ENCODE measurements around the gene ANKHD1. TPM values are rescaled to one million over a fixed set of nuclear protein-coding genes. Genes with fewer than 3 reads are reported as not detected.
"Not testable (repeated sequence)": the region's sequence is repeated elsewhere in the genome, so short reads cannot be mapped to it uniquely, and the experiment has no call there.

ANKHD1 gene
- total RNA-seq, 4 donors from 2014 or later = 148 to 362 (median 168) TPM

GRCh38 chr5:140417235-140417634 lies 15.6 kb downstream of the ANKHD1 start:
- TF ChIP-seq EP300 (IDR thresholded peaks at IDR 0.05) (no peak), POLR2A (IDR thresholded peaks at IDR 0.05) (no peak), POLR2AphosphoS5 (IDR thresholded peaks at IDR 0.05) (no peak)
- TF ChIP-seq, protein P1, sequence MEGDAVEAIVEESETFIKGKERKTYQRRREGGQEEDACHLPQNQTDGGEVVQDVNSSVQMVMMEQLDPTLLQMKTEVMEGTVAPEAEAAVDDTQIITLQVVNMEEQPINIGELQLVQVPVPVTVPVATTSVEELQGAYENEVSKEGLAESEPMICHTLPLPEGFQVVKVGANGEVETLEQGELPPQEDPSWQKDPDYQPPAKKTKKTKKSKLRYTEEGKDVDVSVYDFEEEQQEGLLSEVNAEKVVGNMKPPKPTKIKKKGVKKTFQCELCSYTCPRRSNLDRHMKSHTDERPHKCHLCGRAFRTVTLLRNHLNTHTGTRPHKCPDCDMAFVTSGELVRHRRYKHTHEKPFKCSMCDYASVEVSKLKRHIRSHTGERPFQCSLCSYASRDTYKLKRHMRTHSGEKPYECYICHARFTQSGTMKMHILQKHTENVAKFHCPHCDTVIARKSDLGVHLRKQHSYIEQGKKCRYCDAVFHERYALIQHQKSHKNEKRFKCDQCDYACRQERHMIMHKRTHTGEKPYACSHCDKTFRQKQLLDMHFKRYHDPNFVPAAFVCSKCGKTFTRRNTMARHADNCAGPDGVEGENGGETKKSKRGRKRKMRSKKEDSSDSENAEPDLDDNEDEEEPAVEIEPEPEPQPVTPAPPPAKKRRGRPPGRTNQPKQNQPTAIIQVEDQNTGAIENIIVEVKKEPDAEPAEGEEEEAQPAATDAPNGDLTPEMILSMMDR (IDR thresholded peaks at IDR 0.05) = no peak
- no peak for DNase-seq (ENCODE audit: low spot score in 2 of 2)
- H3K27me3 ChIP-seq = no peaks in the 10 kb centered on the region
- H3K4me3 ChIP-seq = no peak overlapping the region
- WGBS = 97% methylated on average over 2 of the region's 2 CpGs
- H3K27ac ChIP-seq = no peak overlapping the region
- H3K36me3 ChIP-seq = no peaks in the 10 kb centered on the region
- peaks cover 6% of the 10 kb centered on the region for H3K4me1 ChIP-seq
- no peaks in the 10 kb centered on the region for H3K9me3 ChIP-seq

DNA sequence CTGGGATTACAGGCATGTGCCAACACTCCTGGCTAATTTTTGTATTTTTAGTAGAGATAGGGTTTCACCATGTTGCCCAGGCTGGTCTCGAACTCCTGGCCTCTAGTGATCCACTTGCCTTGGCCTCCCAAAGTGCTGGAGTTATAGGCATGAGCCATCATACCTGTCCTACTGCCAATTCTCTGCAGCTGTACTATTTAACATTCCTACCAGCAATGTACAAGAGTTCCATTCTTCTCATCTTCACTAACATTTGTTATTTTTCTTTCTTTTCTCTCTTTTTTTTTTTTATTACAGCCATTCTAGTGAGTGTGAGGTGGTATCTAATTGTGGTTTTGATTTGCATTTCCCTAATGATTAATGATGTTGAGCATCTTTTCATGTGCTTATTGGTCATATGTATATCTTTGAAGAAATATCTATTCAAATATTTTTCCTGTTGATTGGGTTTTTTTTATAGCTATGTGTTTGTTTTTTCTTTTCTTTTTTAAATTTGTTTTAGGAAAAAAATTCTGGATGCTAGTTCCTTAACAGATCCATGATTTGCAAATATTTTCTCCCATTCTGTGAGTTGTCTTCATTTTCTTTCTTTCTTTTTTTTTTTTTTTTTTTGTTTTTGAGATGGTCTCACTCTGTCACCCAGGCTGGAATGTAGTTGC lies 17.4 kb downstream of the ANKHD1 start:
- H3K4me1 ChIP-seq = peaks cover 17% of the 10 kb centered on the region
- 94% methylated on average over 1 of the region's 1 CpG for WGBS
- H3K27me3 ChIP-seq = no peaks in the 10 kb centered on the region

GRCh38 chr5:140420226-140420570 lies 18.6 kb downstream of the ANKHD1 start:
- no peak overlapping the region for H3K4me3 ChIP-seq
- no peak overlapping the region for H3K27ac ChIP-seq
- TF ChIP-seq POLR2A (IDR thresholded peaks at IDR 0.05) (no peak), EP300 (IDR thresholded peaks at IDR 0.05) (no peak), POLR2AphosphoS5 (IDR thresholded peaks at IDR 0.05) (no peak)
- TF ChIP-seq, protein P1 (IDR thresholded peaks at IDR 0.05) = no peak

More for the DNA sequence above, 17.4 kb downstream of the ANKHD1 start:
- Histone ChIP-seq H3K9me3 (no peaks in the 10 kb centered on the region), H3K27ac (no peak overlapping the region), H3K36me3 (no peaks in the 10 kb centered on the region), H3K4me3 (no peak overlapping the region)
- no peak for DNase-seq (ENCODE audit: low spot score in 2 of 2)
- TF ChIP-seq POLR2A (IDR thresholded peaks at IDR 0.05) (no peak), POLR2AphosphoS5 (IDR thresholded peaks at IDR 0.05) (no peak), EP300 (IDR thresholded peaks at IDR 0.05) (no peak)
- TF ChIP-seq, protein P1 (IDR thresholded peaks at IDR 0.05) = no peak

GRCh38 chr5:140420665-140421361 lies 19.2 kb downstream of the ANKHD1 start:
- H3K4me3 ChIP-seq = no peak overlapping the region
- 93% methylated on average over 5 of the region's 5 CpGs for WGBS
- peaks cover 24% of the 10 kb centered on the region for H3K4me1 ChIP-seq
- TF ChIP-seq, protein P1 (IDR thresholded peaks at IDR 0.05) = no peak
- TF ChIP-seq POLR2AphosphoS5 (IDR thresholded peaks at IDR 0.05) (no peak), POLR2A (IDR thresholded peaks at IDR 0.05) (no peak), EP300 (IDR thresholded peaks at IDR 0.05) (no peak)
- H3K9me3 ChIP-seq = no peaks in the 10 kb centered on the region
- no peaks in the 10 kb centered on the region for H3K27me3 ChIP-seq
- H3K27ac ChIP-seq = no peak overlapping the region
- DNase-seq (ENCODE audit: low spot score in 2 of 2) = no peak
- no peaks in the 10 kb centered on the region for H3K36me3 ChIP-seq

More at GRCh38 chr5:140420226-140420570, 18.6 kb downstream of the ANKHD1 start:
- Histone ChIP-seq H3K4me1 (peaks cover 21% of the 10 kb centered on the region), H3K27me3 (no peaks in the 10 kb centered on the region), H3K36me3 (no peaks in the 10 kb centered on the region), H3K9me3 (no peaks in the 10 kb centered on the region)
- 83% methylated on average over 4 of the region's 4 CpGs for WGBS
- DNase-seq (ENCODE audit: low spot score in 2 of 2) = no peak

- 87% methylated on average over 7 of the region's 7 CpGs for WGBS
- not testable (repeated sequence) for H3K36me3 ChIP-seq; H3K9me3 ChIP-seq; H3K27ac ChIP-seq; H3K27me3 ChIP-seq; DNase-seq (ENCODE audit: low spot score in 2 of 2); H3K4me3 ChIP-seq
- peaks cover 28% of the 10 kb centered on the region for H3K4me1 ChIP-seq
These were observed 19.7 kb downstream of the ANKHD1 start for GRCh38 chr5:140421375-140421774.
